Measurements from ENCODE around the gene GXYLT1.

GXYLT1 gene

GRCh38 chr12:42086031-42086430 is 58.6 kb downstream of the GXYLT1 start:
- DNase-seq (ENCODE audit: low spot score) = no peak
- H3K27ac ChIP-seq = no peak overlapping the region
- H3K4me3 ChIP-seq = no peak overlapping the region
- no peak for TF ChIP-seq CTCF (IDR thresholded peaks at IDR 0.05)

GRCh38 chr12:42085594-42085993 is 59.1 kb downstream of the GXYLT1 start:
- H3K27ac ChIP-seq = no peak overlapping the region
- no peak overlapping the region for H3K4me3 ChIP-seq
- no peak for DNase-seq (ENCODE audit: low spot score)
- TF ChIP-seq CTCF (IDR thresholded peaks at IDR 0.05) = no peak

GRCh38 chr12:42084522-42084921 is 60.2 kb downstream of the GXYLT1 start:
- no peak overlapping the region for H3K27ac ChIP-seq
- DNase-seq (ENCODE audit: low spot score) = no peak
- no peak overlapping the region for H3K4me3 ChIP-seq
- no peak for TF ChIP-seq CTCF (IDR thresholded peaks at IDR 0.05)

- DNase-seq (ENCODE audit: low spot score) = no peak
- H3K27ac ChIP-seq = no peak overlapping the region
- no peak for TF ChIP-seq CTCF (IDR thresholded peaks at IDR 0.05)
- no peak overlapping the region for H3K4me3 ChIP-seq
These were observed 67.7 kb downstream of the GXYLT1 start for GRCh38 chr12:42076976-42077375.

- TF ChIP-seq CTCF (IDR thresholded peaks at IDR 0.05) = no peak
- H3K4me3 ChIP-seq = no peak overlapping the region
- DNase-seq (ENCODE audit: low spot score) = no peak
- H3K27ac ChIP-seq = no peak overlapping the region
These were observed 74.6 kb downstream of the GXYLT1 start for GRCh38 chr12:42070036-42070435.

GRCh38 chr12:42059127-42059526 is 85.5 kb downstream of the GXYLT1 start:
- H3K4me3 ChIP-seq = no peak overlapping the region

GRCh38 chr12:42056130-42056529 is 88.5 kb downstream of the GXYLT1 start:
- Histone ChIP-seq H3K27ac (no peak overlapping the region), H3K4me3 (no peak overlapping the region)
- no peak for TF ChIP-seq CTCF (IDR thresholded peaks at IDR 0.05)
- no peak for DNase-seq (ENCODE audit: low spot score)

More at GRCh38 chr12:42059127-42059526, 85.5 kb downstream of the GXYLT1 start:
- no peak overlapping the region for H3K27ac ChIP-seq
- DNase-seq (ENCODE audit: low spot score) = no peak
- no peak for TF ChIP-seq CTCF (IDR thresholded peaks at IDR 0.05)

Data from coronary artery (tissue), 2 donors.